CD4-positive, alpha-beta T cell treated with Interleukin-6 at 100 ng/mL for 8 hours (primary cell): Measurements from ENCODE around the gene NLRP9.
A peak's percentile ranks its signal among the peaks of the same experiment; 100 is the strongest.

Experiments
- DNase-seq: peaks from one replicate; pipeline ENCODE4 v3.0.0-alpha.2; 2020; ENCODE audit warnings: mixed read lengths, low spot score

NLRP9 gene

DNA sequence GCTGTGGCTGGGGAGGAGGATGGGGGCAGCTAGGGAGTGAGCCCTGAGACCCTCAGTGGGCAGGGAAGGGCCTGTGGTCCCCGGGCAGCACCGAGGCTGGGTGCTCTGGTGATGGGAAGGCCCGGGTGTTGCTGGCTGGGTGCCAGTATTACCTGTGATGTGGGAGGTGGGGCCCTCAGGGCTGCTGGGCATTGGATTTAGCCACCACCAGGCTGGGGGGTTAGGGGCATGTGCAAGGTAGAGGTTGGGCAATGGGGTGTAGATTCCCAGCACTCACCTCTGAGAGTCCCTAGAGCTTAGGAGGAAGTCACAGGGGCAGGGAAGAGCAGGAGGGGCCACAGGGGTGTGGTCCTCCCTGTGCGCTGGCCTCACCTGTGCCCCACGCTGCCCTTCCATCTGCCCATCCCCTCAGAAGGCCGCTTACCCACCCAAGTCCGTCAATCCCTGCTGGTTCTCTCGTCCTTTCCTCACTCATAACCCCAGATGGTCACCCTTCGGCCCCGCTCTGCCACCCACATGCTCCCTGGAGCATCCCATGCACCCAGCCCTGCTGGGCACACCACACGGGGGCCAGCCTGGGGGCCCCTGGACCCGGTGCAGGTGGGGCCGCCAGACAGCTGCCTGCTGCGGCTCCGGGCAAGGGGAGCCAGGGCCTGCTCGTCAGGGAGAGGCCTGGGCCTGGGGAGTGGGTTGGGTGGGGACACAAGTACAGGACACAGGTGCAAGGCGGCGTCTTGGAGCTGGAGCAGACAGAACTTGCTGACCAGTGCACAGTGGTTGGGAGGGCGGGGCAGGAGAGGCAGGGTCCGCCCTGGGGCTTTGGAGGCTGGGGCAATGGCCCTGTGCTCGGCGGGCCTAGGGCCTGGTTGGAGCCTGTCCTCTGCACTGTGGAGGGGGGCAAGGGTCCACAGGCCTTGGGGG, 50.7 kb downstream of the NLRP9 start:
- DNase-seq, result no peak

GRCh38 chr19:55686311-55687050, 51.7 kb downstream of the NLRP9 start:
- no peak for DNase-seq

GRCh38 chr19:55685776-55686175, 52.4 kb downstream of the NLRP9 start:
- no peak for DNase-seq

DNA sequence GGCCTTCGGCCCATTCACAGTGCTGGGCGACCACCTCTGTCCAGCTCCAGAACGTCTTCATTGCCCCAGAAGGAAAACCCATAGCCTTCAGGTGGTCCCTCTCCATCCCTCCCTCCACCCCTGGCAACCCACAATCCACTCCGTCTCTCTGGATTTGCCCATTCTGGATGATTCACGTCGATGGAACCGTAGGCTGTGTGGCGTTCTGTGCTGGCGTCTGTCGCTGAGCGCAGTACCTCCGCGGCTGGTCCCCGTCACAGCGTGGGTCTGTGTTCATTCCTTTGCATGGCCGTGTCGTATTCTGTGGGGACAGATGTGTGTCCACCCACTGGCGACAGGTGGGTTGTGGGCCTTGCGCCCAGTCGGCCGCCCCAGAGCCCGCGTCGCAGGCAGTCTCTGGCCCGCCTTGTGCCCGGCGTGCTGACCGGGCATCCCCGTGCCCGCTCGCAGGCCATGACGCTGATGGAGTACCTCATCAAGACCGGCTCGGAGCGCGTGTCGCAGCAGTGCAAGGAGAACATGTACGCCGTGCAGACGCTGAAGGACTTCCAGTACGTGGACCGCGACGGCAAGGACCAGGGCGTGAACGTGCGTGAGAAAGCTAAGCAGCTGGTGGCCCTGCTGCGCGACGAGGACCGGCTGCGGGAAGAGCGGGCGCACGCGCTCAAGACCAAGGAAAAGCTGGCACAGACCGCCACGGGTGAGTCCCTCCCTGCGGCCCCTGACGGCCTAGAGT, 53.1 kb downstream of the NLRP9 start:
- no peak for DNase-seq

DNA sequence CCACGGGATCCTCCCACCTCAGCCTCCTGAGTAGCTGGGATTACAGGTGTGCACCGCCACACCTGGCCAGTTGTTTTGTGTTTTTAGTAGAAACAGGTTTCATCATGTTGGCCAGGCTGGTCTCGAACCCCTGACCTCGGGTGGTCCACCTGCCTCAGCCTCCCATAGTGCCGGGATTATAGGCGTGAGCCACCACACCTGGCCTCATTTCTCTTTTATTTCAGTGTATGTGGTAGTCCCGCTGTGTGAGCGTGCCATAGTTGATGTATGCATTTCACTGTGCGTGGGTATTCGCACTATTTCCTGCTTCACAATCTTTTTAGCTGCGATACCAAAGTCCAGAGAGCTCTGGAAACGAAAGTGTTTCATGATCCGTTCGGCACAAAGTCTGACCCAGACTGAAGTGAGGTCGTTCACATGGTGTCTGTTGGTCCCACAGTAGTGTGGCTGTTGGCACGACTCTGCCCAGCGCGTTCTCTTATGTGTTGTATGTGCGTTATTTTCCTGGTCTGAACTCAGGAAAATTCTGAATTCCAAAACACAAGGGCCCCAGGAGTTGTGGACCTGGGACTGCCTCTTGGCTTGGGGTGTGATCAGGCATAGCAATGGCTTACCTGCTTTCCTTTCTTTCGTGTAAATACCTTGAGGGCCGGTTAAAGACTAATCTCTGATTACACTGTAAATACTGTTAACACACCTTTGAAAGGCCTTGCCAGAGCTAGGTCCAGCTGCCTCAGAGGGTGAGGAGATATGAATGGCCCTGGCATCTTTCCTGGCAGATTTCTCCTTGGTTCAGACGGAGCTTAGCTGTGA, 54.5 kb downstream of the NLRP9 start:
- no peak for DNase-seq

- DNase-seq, result no peak
Measured at GRCh38 chr19:55681131-55682092, 56.8 kb downstream of the NLRP9 start.

DNA sequence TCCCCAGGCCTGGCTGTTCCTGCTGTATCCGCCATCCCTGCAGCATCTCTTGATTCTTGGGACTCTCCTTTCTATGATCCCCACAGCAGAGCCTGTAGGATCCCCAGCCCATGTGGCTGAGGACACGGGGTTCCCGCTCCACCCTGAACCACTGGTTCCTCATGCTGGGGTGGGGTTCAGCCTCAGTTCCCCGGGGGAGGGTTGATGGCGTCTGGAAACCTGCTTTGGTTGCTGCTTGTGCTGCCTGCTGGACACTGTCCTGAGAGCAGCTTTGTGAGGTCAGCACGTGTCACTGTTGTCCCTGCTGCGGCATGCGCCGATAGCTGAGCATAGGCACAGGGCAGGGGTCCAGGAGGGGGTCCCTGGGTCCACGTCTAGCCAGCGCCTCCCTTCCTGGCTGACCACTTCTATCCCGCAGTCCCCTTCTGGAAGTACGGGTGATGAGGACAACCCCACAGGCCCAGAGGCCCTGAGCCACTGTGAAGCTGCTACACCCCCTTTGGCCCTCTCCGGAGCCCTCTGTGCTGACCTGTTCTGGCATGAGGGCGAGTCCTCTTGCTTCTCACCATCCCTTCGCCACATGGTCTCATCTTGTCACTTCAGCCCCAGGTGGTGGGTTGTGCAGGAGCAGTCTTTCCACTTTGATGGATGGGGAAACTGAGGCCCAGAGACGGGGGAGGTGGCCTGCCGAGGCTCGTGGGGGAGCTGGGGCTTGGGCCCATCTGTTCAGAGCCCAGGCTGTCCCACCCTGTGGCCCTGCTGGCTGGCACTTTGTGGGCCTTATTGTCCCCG, 57.7 kb downstream of the NLRP9 start:
- no peak for DNase-seq

GRCh38 chr19:55679343-55680257, 58.6 kb downstream of the NLRP9 start:
- no peak for DNase-seq

DNA sequence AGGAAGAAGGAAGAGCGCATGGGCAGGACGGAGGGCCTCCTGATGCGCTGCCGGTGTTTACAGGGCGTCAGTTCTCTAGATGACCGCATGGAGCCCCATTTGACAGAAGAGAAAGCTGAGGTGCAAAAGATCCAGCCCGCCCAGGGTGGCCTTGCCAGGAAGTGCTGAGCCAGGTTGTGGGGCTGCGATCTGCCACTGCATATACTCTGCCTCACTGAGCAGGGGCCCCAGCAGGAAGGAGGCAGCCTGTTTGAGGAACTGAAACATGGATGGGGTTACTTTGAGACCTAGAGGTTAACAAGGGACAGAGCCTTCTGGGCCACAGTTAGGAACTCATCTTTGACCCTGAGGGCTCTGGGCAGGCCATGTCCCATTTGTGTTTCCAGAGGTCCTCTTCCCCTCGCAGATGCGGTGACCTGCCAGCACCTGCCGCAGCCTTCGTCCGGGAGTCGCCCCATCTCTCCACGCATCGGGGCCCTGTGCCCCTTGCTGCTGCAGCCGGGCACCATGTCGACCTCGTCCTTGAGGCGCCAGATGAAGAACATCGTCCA, 60.0 kb downstream of the NLRP9 start:
- DNase-seq, result no peak

GRCh38 chr19:55677572-55678028, 60.6 kb downstream of the NLRP9 start:
- no peak for DNase-seq

DNA sequence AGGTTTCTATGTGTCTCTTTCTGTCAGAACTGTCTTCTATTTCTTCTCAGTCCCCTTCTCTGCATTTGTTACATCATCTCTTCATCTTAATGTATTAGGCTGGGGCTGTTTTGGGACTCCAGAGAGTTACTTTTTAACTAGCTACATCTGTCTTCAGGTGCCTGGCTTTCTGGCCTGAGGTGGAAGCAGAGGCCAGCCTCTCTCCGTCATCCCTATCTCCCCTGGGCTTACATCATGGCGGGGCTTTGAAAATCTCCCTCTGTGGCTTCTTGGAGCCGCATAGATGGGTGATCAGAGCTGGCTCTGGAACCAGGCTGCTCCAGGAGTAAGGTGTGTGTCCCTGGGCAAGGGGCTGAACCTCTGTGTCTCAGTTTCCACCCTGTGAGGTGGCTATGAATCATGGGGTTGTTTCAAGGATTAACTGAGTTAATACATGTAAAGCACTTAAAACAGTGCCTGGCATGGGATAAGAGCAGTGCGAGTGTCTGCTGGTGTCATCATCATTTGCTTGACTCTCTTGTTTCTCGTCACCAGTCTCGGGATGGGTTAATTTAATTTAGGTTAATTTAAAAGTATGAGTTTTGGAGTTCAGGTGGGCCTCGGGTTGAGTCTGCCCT, 61.2 kb downstream of the NLRP9 start:
- no peak for DNase-seq

- no peak for DNase-seq
Measured at GRCh38 chr19:55676383-55676782, 61.8 kb downstream of the NLRP9 start.

DNA sequence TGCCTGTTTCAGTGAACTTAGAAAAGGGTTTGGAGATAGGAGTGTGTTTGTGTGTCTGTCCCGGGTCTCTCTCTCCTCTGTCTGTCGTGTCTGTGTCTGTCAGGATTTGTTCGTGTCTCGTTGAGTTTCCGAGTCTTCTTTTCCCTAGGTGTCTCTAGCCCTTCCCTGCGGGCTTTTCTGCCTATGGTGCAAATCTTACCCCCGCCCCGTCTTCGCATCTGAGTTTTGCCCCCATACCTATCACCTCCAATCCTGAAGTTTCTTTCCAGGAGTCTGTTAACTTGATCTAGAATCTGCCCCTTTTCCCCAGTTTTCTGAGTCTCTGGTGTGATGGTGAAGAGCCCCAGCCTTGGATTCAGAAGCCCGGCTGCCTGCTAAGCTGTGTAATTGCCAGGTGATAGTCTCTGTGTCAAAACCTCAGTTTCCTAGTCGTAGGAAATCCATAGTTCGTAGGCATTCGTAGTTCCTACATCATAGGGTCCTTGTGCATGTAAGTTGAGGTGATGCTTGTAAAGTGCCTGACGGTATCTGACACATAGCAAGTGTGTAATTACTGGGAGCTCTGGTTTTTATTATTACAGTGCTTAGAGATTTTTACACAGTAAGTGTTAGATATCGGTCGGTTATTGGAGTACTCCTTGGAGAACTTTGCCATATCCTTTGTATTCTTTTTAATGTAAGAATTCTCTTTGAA, 62.4 kb downstream of the NLRP9 start:
- DNase-seq, result no peak

- DNase-seq, result peak; percentile 97
Measured at GRCh38 chr19:55674841-55675660, 63.2 kb downstream of the NLRP9 start, which contains the start of gene EPN1. EPN1 (plus strand) TSS chr19:55675226; CDS start chr19:55678628, 3,402 bp downstream.

DNA sequence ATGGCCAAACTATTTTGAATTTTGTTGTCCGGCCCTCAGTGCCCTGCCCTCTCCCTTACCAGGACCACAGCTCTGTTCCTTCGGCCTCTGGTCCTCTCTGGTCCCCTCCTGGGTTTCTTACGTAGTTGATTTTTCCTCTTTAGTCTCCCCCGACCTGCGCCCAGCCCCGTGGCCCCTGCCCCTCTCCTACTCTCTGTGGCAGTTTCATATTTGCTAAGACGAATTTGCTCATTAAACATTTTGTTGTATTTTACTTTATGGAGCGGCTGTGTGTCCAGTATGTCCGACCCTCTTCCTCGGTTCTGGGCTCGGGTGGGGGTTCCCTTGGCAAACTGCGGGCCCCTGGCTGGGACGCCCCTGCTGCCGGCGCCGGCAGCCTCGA, 63.8 kb downstream of the NLRP9 start:
- no peak for DNase-seq

- DNase-seq, result no peak
Measured at GRCh38 chr19:55673889-55674288, 64.3 kb downstream of the NLRP9 start.
